ENCODE measurements around the gene CDK5R1.

GRCh38 chr17:32441886-32442285 is 44.9 kb upstream of the CDK5R1 start:
- no peak for TF ChIP-seq EP300 (IDR thresholded peaks at IDR 0.05)
- no peak for TF ChIP-seq CTCF (IDR thresholded peaks at IDR 0.05)

Measured in ovary (tissue), 3 donors.